CD4-positive, alpha-beta T cell (primary cell): ENCODE measurements around the gene SEMA4B. TPM values are rescaled to one million over a fixed set of nuclear protein-coding genes. Genes with fewer than 3 reads are reported as not detected.

Experiments used
- ATAC-seq: fragments of 200-7000 bp; cut with Tn5 transposase; one replicate; pipeline ENCODE4 v1.10.0; 2022; ENCODE audit warnings: mild to moderate bottlenecking; ENCODE audit not compliant: poor library complexity
- CTCF ChIA-PET: fragments of 350-600 bp; sonication (Branson Sonifier 250); formaldehyde crosslinking; loops from one replicate; lab custom pipeline; 2021; ENCODE audit warnings: antibody characterized with exemption, inconsistent platforms; lab: Charles Lee
- POLR2A ChIA-PET: fragments of 350-600 bp; sonication (Branson Sonifier 250); formaldehyde crosslinking; loops from one replicate; lab custom pipeline; 2021; ENCODE audit warnings: antibody characterized with exemption, inconsistent platforms; lab: Charles Lee
- DNase-seq, 14 experiments: peaks; one replicate each; pipeline ENCODE4 v3.0.0-alpha.2; 2013 to 2020; ENCODE audit warnings: mixed read lengths in 2 of 14
- H3K27ac ChIP-seq, 2 donors: one replicate each; pipeline versions ENCODE4 v1.5.1 to v1.7.0; 2013; ENCODE audit warnings: low read length in 2 of 2, low read depth in 1 of 2, mild to moderate bottlenecking in 1 of 2
- H3K27me3 ChIP-seq, 2 experiments: 1 replicate in 1 of 2; 2 replicates in 1 of 2; pipeline versions ENCODE4 v1.6.1 to v1.7.0; 2013; ENCODE audit warnings: low read length in 2 of 2, control low read depth in 1 of 2, mild to moderate bottlenecking in 1 of 2, moderate library complexity in 1 of 2; ENCODE audit not compliant: insufficient read depth in 2 of 2, control insufficient read depth in 1 of 2
- H3K36me3 ChIP-seq: one replicate; pipeline ENCODE4 v1.6.1; 2013; ENCODE audit warnings: low read length, control low read depth; ENCODE audit not compliant: insufficient read depth
- H3K4me1 ChIP-seq: one replicate; pipeline ENCODE4 v1.6.1; 2013; ENCODE audit warnings: low read length, control low read depth; ENCODE audit not compliant: insufficient read depth
- H3K4me3 ChIP-seq: one replicate; pipeline ENCODE4 v1.5.1; 2013; ENCODE audit warnings: mild to moderate bottlenecking, low read length, moderate library complexity
- H3K9me3 ChIP-seq, 2 experiments: 1 replicate in 1 of 2; 2 replicates in 1 of 2; pipeline versions ENCODE4 v1.6.1 to v1.7.0; 2013; ENCODE audit warnings: low read length in 2 of 2, mild to moderate bottlenecking in 2 of 2, control low read depth in 1 of 2, moderate library complexity in 1 of 2; ENCODE audit not compliant: control insufficient read depth in 1 of 2, insufficient read depth in 1 of 2
- H3K27ac Mint-ChIP-seq: one replicate; pipeline ENCODE4 v1.8.0; 2020; ENCODE audit warnings: mixed read lengths
- H3K27me3 Mint-ChIP-seq: one replicate; pipeline ENCODE4 v1.8.0; 2021; ENCODE audit warnings: mixed read lengths
- H3K36me3 Mint-ChIP-seq: one replicate; pipeline ENCODE4 v1.8.0; 2021; ENCODE audit warnings: low read depth, mixed read lengths
- H3K4me1 Mint-ChIP-seq: one replicate; pipeline ENCODE4 v1.8.0; 2021; ENCODE audit warnings: low read depth, mixed read lengths
- H3K4me3 Mint-ChIP-seq: one replicate; pipeline ENCODE4 v1.8.0; 2020; ENCODE audit warnings: mild to moderate bottlenecking, mixed read lengths
- H3K9me3 Mint-ChIP-seq: one replicate; pipeline ENCODE4 v1.8.0; 2020; ENCODE audit warnings: mixed read lengths
- intact Hi-C, 2 experiments: fragments of 100-400 bp; cut with DNase I in 1 of 2; cut with micrococcal nuclease in 1 of 2; formaldehyde crosslinking; loops; one replicate each; pipeline versions ENCODE4 v1.15.1 to v1.9.0; 2023 to 2025; cut with DNase I, micrococcal nuclease
- total RNA-seq, 174 experiments: library from RNA in 2 of 174; stranded (reverse) in 2 of 174; gene quantifications; one replicate each; pipeline ENCODE4 v1.2.3 and lab custom pipeline; 2021 to 2026
- TF ChIP-seq, protein P1 (sequence below): fragments of 200-600 bp; IDR thresholded peaks from one replicate; pipeline ENCODE4 v1.8.0; 2022; ENCODE audit warnings: antibody characterized with exemption, mild to moderate bottlenecking

SEMA4B gene
- total RNA-seq, 2 experiments from 2014 or later = 8.0 to 9.5 TPM

DNA sequence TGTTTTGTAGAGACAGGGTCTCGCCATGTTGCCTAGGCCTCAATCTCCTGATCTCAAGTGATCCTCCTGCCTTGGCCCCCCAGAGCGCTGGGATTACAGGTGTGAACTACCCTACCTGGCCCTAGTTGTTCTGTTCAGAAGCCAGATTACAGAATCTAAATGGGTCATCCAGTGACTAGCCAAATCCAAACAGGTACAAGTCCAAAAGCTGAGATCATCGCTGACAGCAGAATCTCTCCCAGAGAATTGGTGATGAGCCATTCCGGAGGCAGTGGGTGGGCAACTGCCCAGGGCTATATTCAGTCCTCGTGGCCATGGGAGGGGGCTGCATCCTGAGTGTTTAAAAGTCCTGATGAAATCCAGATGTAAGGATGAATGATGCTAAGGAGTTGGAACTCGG lies 47.5 kb upstream of the SEMA4B start:
- H3K4me3 Mint-ChIP-seq = no peak overlapping the region
- POLR2A ChIA-PET = no interaction called here

DNA sequence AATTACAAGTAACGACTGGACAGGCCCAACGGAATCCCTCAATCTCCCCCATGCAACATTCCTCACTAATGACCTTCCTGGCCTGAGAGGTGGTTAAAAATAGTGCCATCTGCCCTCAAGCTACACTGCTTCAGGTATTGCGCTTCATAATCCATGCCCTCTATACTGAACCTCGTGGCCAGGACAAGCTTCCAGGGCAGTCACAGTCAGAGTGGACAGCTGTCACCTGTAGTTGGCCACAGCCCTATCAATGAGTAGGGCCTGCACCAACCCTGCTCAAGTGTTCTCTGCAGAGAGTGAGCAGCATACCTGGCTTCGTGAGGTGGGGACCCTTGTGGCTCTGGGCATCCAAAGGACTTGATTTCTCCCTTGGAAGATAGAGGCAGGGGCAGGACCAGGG lies 46.9 kb upstream of the SEMA4B start:
- no peak for DNase-seq
- intact Hi-C loops = no loop called here
- Mint-ChIP-seq H3K4me3 (no peak overlapping the region), H3K27me3 (no peaks in the 10 kb centered on the region), H3K4me1 (peaks cover 13% of the 10 kb centered on the region), H3K27ac (no peak overlapping the region), H3K36me3 (no peaks in the 10 kb centered on the region), H3K9me3 (no peaks in the 10 kb centered on the region)
- H3K27ac ChIP-seq = no peak overlapping the region
- peaks cover 10% of the 10 kb centered on the region for H3K4me1 ChIP-seq
- ATAC-seq = no peak
- H3K36me3 ChIP-seq = no peaks in the 10 kb centered on the region
- CTCF ChIA-PET = no interaction called here
- H3K27me3 ChIP-seq = no peaks in the 10 kb centered on the region
- TF ChIP-seq, protein P1, sequence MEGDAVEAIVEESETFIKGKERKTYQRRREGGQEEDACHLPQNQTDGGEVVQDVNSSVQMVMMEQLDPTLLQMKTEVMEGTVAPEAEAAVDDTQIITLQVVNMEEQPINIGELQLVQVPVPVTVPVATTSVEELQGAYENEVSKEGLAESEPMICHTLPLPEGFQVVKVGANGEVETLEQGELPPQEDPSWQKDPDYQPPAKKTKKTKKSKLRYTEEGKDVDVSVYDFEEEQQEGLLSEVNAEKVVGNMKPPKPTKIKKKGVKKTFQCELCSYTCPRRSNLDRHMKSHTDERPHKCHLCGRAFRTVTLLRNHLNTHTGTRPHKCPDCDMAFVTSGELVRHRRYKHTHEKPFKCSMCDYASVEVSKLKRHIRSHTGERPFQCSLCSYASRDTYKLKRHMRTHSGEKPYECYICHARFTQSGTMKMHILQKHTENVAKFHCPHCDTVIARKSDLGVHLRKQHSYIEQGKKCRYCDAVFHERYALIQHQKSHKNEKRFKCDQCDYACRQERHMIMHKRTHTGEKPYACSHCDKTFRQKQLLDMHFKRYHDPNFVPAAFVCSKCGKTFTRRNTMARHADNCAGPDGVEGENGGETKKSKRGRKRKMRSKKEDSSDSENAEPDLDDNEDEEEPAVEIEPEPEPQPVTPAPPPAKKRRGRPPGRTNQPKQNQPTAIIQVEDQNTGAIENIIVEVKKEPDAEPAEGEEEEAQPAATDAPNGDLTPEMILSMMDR = no peak
- H3K9me3 ChIP-seq = no peaks in the 10 kb centered on the region
- H3K4me3 ChIP-seq = no peak overlapping the region
- POLR2A ChIA-PET = interaction anchor here (0.6 kb wide), 1 partner anchor 128 kb away, joined by 3 read pairs; no protein-coding TSS in a partner anchor

More for the DNA sequence above, 47.5 kb upstream of the SEMA4B start:
- CTCF ChIA-PET = no interaction called here
- Histone ChIP-seq H3K9me3 (no peaks in the 10 kb centered on the region), H3K4me1 (peaks cover 9% of the 10 kb centered on the region), H3K36me3 (no peaks in the 10 kb centered on the region), H3K27ac (no peak overlapping the region), H3K27me3 (no peaks in the 10 kb centered on the region), H3K4me3 (no peak overlapping the region)
- TF ChIP-seq, protein P1 = no peak
- no peak overlapping the region for H3K27ac Mint-ChIP-seq
- DNase-seq (no peak), ATAC-seq (no peak)
- H3K9me3 Mint-ChIP-seq = no peaks in the 10 kb centered on the region
- intact Hi-C loops = no loop called here
- H3K36me3 Mint-ChIP-seq = no peaks in the 10 kb centered on the region
- H3K27me3 Mint-ChIP-seq = no peaks in the 10 kb centered on the region
- peaks cover 13% of the 10 kb centered on the region for H3K4me1 Mint-ChIP-seq

DNA sequence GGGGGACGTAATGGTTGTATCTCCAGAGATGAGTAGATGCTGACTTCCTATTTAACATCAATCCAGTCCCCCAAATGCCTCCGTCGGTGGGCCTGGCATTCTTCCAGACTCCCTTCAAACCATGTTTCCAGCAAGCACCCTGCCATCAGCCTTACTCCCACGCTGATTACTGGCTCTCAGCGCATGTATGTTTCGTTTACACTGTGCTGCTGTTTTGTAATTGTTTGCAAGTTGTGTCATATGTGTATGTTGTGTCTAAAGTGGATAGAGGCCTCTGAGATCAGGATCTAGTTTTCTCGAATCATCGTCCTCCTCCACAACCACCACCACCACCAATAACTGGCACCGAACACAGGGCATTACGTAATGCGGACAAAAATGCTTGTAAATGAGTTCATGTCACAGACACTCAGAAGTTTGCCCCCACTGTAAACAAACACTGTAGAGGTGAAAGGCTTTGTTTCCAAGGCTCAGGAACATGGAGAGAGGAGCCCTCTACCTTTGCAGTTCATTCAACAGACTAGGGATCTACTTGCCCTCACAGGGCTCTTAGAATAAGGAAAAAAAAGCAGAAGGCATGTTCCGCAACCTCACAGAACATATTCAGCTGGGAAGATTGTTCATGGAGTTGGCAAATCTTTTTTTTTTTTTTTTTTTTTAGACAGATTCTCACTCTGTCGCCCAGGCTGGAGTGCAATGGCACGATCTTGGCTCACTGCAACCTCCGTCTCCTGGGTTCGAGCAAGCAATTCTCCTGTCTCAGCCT lies 46.1 kb upstream of the SEMA4B start:
- peaks cover 10% of the 10 kb centered on the region for H3K4me1 ChIP-seq
- H3K27ac ChIP-seq = no peak overlapping the region
- H3K36me3 ChIP-seq = no peaks in the 10 kb centered on the region
- TF ChIP-seq, protein P1 = no peak
- CTCF ChIA-PET = no interaction called here
- H3K27me3 ChIP-seq = no peaks in the 10 kb centered on the region
- DNase-seq (no peak), ATAC-seq (no peak)
- Mint-ChIP-seq H3K9me3 (no peaks in the 10 kb centered on the region), H3K27ac (no peak overlapping the region), H3K4me1 (peaks cover 13% of the 10 kb centered on the region), H3K4me3 (no peak overlapping the region), H3K36me3 (no peaks in the 10 kb centered on the region), H3K27me3 (no peaks in the 10 kb centered on the region)
- H3K4me3 ChIP-seq = no peak overlapping the region
- H3K9me3 ChIP-seq = no peaks in the 10 kb centered on the region
- intact Hi-C loops = no loop called here
- POLR2A ChIA-PET = interaction anchor here (0.6 kb wide), 1 partner anchor 127 kb away, joined by 3 read pairs; no protein-coding TSS in a partner anchor
